OCI-LY3 (cell line): ENCODE results near the gene MAP1LC3B2.

Experiments
- EZH2phosphoT487 ChIP-seq: fragments of 200-600 bp; shearing (Covaris generic); IDR thresholded peaks from 2 replicates; pipeline ENCODE4 v1.6.1; 2018; ENCODE audit warnings: antibody characterized with exemption, mixed run types, low read depth
- TF ChIP-seq, protein P1 (sequence below): fragments of 200-600, 300-600 bp; sonication (generic); IDR thresholded peaks from 2 replicates; pipeline ENCODE4 v1.5.1; 2014; ENCODE audit warnings: antibody characterized with exemption, low read length, low read depth

DNA sequence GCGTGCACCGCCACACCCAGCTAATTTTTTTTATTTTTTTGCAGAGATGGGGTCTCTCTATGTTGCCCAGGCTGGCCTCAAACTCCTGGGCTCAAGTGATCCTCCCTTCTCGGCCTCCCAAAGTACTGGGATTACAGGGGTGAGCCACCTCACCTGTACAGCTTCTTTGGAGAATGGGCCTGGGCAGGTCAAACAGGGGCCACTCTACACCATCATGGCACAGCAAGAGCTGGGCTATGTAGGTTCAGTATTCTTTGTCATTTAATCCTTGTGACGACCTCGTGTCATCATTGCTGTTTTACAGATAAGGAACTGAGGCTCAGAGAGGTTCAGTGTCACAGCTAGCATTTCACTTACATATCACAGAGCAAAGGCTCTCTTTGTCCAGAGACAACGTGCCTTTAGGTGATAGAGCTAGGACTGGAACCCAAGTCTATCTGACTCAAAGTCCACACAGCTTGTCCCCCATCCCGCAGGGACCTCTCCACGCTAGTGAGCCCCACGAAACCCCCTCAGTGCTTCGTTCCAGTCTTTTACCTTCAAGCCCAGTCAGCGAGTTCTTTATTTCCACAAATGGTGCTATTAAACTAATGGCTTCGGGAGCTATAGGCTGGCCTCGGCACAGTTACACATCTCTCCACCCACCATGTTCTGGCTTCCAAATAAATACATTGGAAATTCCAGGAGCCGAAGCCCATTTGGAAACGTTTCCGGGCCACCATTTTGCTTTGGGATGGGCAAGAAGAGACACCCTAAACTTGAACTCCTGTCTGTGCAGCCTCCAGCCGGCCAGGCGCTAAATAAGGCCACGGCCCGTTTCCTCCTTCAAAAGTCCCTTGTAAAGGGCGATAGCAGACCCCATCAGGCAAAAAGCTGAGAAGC is 660 bp upstream of the MAP1LC3B2 start:
- TF ChIP-seq, protein P1, sequence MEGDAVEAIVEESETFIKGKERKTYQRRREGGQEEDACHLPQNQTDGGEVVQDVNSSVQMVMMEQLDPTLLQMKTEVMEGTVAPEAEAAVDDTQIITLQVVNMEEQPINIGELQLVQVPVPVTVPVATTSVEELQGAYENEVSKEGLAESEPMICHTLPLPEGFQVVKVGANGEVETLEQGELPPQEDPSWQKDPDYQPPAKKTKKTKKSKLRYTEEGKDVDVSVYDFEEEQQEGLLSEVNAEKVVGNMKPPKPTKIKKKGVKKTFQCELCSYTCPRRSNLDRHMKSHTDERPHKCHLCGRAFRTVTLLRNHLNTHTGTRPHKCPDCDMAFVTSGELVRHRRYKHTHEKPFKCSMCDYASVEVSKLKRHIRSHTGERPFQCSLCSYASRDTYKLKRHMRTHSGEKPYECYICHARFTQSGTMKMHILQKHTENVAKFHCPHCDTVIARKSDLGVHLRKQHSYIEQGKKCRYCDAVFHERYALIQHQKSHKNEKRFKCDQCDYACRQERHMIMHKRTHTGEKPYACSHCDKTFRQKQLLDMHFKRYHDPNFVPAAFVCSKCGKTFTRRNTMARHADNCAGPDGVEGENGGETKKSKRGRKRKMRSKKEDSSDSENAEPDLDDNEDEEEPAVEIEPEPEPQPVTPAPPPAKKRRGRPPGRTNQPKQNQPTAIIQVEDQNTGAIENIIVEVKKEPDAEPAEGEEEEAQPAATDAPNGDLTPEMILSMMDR, result no peak
- TF ChIP-seq EZH2phosphoT487, result no peak
